Ishikawa (cell line): ENCODE results near the gene ADSS2.

ENCODE experiments used
- CEBPB ChIP-seq: IDR thresholded peaks from 2 replicates; pipeline ENCODE4 v1.6.1; 2012
- CREB1 ChIP-seq: IDR thresholded peaks from 2 replicates; pipeline ENCODE4 v1.6.1; 2012; ENCODE audit warnings: low read depth
- EGR1 ChIP-seq: IDR thresholded peaks from 2 replicates; pipeline ENCODE4 v1.6.1; 2012
- EP300 ChIP-seq: IDR thresholded peaks from 2 replicates; pipeline ENCODE4 v1.6.1; 2012; ENCODE audit warnings: borderline replicate concordance
- FOXM1 ChIP-seq: IDR thresholded peaks from 2 replicates; pipeline ENCODE4 v1.6.1; 2012; ENCODE audit warnings: low read depth, borderline replicate concordance
- NFIC ChIP-seq: IDR thresholded peaks from 2 replicates; pipeline ENCODE4 v1.6.1; 2012
- RAD21 ChIP-seq: IDR thresholded peaks from 2 replicates; pipeline ENCODE4 v1.6.1; 2012; ENCODE audit warnings: low read depth
- TAF1 ChIP-seq: IDR thresholded peaks from 2 replicates; pipeline ENCODE4 v1.6.1; 2012; ENCODE audit warnings: low read depth, mild to moderate bottlenecking
- TCF12 ChIP-seq: IDR thresholded peaks from 2 replicates; pipeline ENCODE4 v1.6.1; 2012; ENCODE audit warnings: low read depth
- TEAD4 ChIP-seq: IDR thresholded peaks from 2 replicates; pipeline ENCODE4 v1.6.1; 2012
- TF ChIP-seq, protein P1 (sequence below): IDR thresholded peaks from 2 replicates; pipeline ENCODE4 v1.6.1; 2012
- TF ChIP-seq, protein P2 (sequence below): IDR thresholded peaks from 2 replicates; pipeline ENCODE4 v1.6.1; 2012; ENCODE audit warnings: low read depth, mild to moderate bottlenecking

DNA sequence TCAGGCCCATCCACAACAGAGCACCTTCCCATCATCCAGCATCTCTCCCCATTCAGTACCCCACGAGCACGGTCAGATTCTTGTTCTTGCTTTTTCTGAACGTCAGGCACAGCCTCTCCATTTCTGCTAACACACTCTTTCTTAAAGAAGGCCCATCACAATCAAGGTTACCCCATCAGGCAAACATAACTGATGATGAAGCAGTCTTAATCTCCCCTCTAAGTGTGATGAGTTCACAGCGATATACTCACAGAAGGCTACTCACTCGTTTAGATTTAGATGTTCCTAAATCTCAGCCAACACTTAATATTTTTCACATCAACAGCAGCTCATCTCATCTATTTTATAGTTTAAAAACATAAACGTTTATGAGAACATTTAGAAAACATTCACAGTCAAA, 75.6 kb downstream of the ADSS2 start:
- TF ChIP-seq, protein P1, sequence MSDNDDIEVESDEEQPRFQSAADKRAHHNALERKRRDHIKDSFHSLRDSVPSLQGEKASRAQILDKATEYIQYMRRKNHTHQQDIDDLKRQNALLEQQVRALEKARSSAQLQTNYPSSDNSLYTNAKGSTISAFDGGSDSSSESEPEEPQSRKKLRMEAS = no peak
- TF ChIP-seq NFIC = no peak
- TF ChIP-seq EGR1 = no peak
- TF ChIP-seq RAD21 = no peak
- no peak for TF ChIP-seq EP300
- TF ChIP-seq CREB1 = no peak
- TF ChIP-seq, protein P2, sequence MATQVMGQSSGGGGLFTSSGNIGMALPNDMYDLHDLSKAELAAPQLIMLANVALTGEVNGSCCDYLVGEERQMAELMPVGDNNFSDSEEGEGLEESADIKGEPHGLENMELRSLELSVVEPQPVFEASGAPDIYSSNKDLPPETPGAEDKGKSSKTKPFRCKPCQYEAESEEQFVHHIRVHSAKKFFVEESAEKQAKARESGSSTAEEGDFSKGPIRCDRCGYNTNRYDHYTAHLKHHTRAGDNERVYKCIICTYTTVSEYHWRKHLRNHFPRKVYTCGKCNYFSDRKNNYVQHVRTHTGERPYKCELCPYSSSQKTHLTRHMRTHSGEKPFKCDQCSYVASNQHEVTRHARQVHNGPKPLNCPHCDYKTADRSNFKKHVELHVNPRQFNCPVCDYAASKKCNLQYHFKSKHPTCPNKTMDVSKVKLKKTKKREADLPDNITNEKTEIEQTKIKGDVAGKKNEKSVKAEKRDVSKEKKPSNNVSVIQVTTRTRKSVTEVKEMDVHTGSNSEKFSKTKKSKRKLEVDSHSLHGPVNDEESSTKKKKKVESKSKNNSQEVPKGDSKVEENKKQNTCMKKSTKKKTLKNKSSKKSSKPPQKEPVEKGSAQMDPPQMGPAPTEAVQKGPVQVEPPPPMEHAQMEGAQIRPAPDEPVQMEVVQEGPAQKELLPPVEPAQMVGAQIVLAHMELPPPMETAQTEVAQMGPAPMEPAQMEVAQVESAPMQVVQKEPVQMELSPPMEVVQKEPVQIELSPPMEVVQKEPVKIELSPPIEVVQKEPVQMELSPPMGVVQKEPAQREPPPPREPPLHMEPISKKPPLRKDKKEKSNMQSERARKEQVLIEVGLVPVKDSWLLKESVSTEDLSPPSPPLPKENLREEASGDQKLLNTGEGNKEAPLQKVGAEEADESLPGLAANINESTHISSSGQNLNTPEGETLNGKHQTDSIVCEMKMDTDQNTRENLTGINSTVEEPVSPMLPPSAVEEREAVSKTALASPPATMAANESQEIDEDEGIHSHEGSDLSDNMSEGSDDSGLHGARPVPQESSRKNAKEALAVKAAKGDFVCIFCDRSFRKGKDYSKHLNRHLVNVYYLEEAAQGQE = no peak
- no peak for TF ChIP-seq TAF1
- TF ChIP-seq TCF12 = no peak
- TF ChIP-seq TEAD4 = no peak
- TF ChIP-seq CEBPB = no peak
- TF ChIP-seq FOXM1 = no peak
